Astrocyte (in vitro differentiated cells and primary cell): Measurements from ENCODE around the gene LRRTM1. TPM values are rescaled to one million over a fixed set of nuclear protein-coding genes. Genes with fewer than 3 reads are reported as not detected.

Experiments used
- DNase-seq: peaks from one replicate; pipeline ENCODE4 v3.0.0-alpha.2; 2010; ENCODE audit warnings: low read depth
- FAIRE-seq: peaks from 2 replicates; lab custom pipeline; 2011; peaks lifted over from hg19 to GRCh38; lab: Jason Lieb, UNC
- H2AFZ ChIP-seq: 2 replicates; pipeline ENCODE4 v1.6.0; 2012; ENCODE audit warnings: low read depth, low read length, inconsistent platforms
- H3K27ac ChIP-seq: 2 replicates; pipeline ENCODE4 v1.5.1; 2011; ENCODE audit warnings: low read depth, low read length, inconsistent platforms
- H3K27me3 ChIP-seq: 2 replicates; pipeline ENCODE4 v1.6.0; 2011; ENCODE audit warnings: low read length, inconsistent platforms; ENCODE audit not compliant: insufficient read depth
- H3K36me3 ChIP-seq: 2 replicates; pipeline ENCODE4 v1.5.1; 2011; ENCODE audit warnings: low read length, inconsistent platforms; ENCODE audit not compliant: insufficient read depth
- H3K4me1 ChIP-seq: 2 replicates; pipeline ENCODE4 v1.5.1; 2011; ENCODE audit warnings: low read length, inconsistent platforms; ENCODE audit not compliant: insufficient read depth
- H3K4me2 ChIP-seq: 2 replicates; pipeline ENCODE4 v1.6.0; 2012; ENCODE audit warnings: low read length, inconsistent platforms
- H3K4me3 ChIP-seq: 2 replicates; pipeline ENCODE4 v1.5.1; 2011; ENCODE audit warnings: low read depth, mild to moderate bottlenecking, low read length, inconsistent platforms; ENCODE audit not compliant: insufficient read depth
- H3K79me2 ChIP-seq: 2 replicates; pipeline ENCODE4 v1.6.0; 2012; ENCODE audit warnings: mild to moderate bottlenecking, low read length, inconsistent platforms; ENCODE audit not compliant: insufficient read depth
- H3K9ac ChIP-seq: 2 replicates; pipeline ENCODE4 v1.6.0; 2012; ENCODE audit warnings: mild to moderate bottlenecking, low read length, inconsistent platforms
- H3K9me3 ChIP-seq: 2 replicates; pipeline ENCODE4 v1.5.1; 2012; ENCODE audit warnings: low read depth, mild to moderate bottlenecking, low read length, inconsistent platforms; ENCODE audit not compliant: insufficient read depth
- H4K20me1 ChIP-seq: 2 replicates; pipeline ENCODE4 v1.6.0; 2012; ENCODE audit warnings: low read length, inconsistent platforms; ENCODE audit not compliant: insufficient read depth
- H3K27ac Mint-ChIP-seq: one replicate; pipeline ENCODE4 v1.8.0; 2021; ENCODE audit warnings: mild to moderate bottlenecking, mixed read lengths; ENCODE audit not compliant: unreplicated experiment
- H3K27me3 Mint-ChIP-seq: one replicate; pipeline ENCODE4 v1.8.0; 2021; ENCODE audit warnings: low read depth, mixed read lengths; ENCODE audit not compliant: unreplicated experiment
- H3K36me3 Mint-ChIP-seq: one replicate; pipeline ENCODE4 v1.8.0; 2021; ENCODE audit warnings: low read depth, mixed read lengths; ENCODE audit not compliant: unreplicated experiment
- H3K4me1 Mint-ChIP-seq: one replicate; pipeline ENCODE4 v1.8.0; 2021; ENCODE audit warnings: low read depth, mixed read lengths; ENCODE audit not compliant: unreplicated experiment
- H3K4me3 Mint-ChIP-seq: one replicate; pipeline ENCODE4 v1.8.0; 2021; ENCODE audit warnings: mild to moderate bottlenecking, moderate library complexity, mixed read lengths; ENCODE audit not compliant: unreplicated experiment
- H3K9me3 Mint-ChIP-seq: one replicate; pipeline ENCODE4 v1.8.0; 2021; ENCODE audit warnings: mild to moderate bottlenecking, mixed read lengths; ENCODE audit not compliant: unreplicated experiment
- EZH2 ChIP-seq: IDR thresholded peaks from 2 replicates; pipeline ENCODE4 v1.6.1; 2012; ENCODE audit warnings: mild to moderate bottlenecking, low read length, inconsistent platforms; ENCODE audit not compliant: insufficient read depth
- total RNA-seq: library from RNA; stranded (reverse); gene quantifications from 2 replicates; pipeline ENCODE4 v1.2.1, GENCODE V29; 2021
- TF ChIP-seq, protein P1 (sequence below): IDR thresholded peaks from 2 replicates; pipeline ENCODE4 v1.5.1; 2011; ENCODE audit warnings: low read depth, mild to moderate bottlenecking, inconsistent platforms, low read length, moderate library complexity; ENCODE audit not compliant: insufficient read depth

The LRRTM1 gene
- total RNA-seq, 1 donor from 2014 or later: not detected

- Mint-ChIP-seq H3K4me3 (no peak overlapping the region), H3K9me3 (no peaks in the 10 kb centered on the region), H3K36me3 (no peaks in the 10 kb centered on the region), H3K27me3 (peaks cover 3% of the 10 kb centered on the region), H3K27ac (no peak overlapping the region), H3K4me1 (peaks cover 6% of the 10 kb centered on the region)
- no peak overlapping the region for H3K9ac ChIP-seq
- FAIRE-seq (no peak), DNase-seq (no peak)
- no peaks in the 10 kb centered on the region for H3K4me1 ChIP-seq
- no peak overlapping the region for H2AFZ ChIP-seq
- no peaks in the 10 kb centered on the region for H3K9me3 ChIP-seq
- no peaks in the 10 kb centered on the region for H3K36me3 ChIP-seq
- H3K79me2 ChIP-seq: no peaks in the 10 kb centered on the region
- H4K20me1 ChIP-seq: no peaks in the 10 kb centered on the region
- H3K4me3 ChIP-seq: no peak overlapping the region
- H3K27ac ChIP-seq: no peak overlapping the region
- TF ChIP-seq, protein P1, sequence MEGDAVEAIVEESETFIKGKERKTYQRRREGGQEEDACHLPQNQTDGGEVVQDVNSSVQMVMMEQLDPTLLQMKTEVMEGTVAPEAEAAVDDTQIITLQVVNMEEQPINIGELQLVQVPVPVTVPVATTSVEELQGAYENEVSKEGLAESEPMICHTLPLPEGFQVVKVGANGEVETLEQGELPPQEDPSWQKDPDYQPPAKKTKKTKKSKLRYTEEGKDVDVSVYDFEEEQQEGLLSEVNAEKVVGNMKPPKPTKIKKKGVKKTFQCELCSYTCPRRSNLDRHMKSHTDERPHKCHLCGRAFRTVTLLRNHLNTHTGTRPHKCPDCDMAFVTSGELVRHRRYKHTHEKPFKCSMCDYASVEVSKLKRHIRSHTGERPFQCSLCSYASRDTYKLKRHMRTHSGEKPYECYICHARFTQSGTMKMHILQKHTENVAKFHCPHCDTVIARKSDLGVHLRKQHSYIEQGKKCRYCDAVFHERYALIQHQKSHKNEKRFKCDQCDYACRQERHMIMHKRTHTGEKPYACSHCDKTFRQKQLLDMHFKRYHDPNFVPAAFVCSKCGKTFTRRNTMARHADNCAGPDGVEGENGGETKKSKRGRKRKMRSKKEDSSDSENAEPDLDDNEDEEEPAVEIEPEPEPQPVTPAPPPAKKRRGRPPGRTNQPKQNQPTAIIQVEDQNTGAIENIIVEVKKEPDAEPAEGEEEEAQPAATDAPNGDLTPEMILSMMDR: no peak
- TF ChIP-seq EZH2: no peak
- no peaks in the 10 kb centered on the region for H3K27me3 ChIP-seq
- no peak overlapping the region for H3K4me2 ChIP-seq
These were observed 43.5 kb upstream of the LRRTM1 start for GRCh38 chr2:80348078-80348477.

GRCh38 chr2:80340022-80340421 lies 35.5 kb upstream of the LRRTM1 start:
- DNase-seq: no peak
- H3K36me3 Mint-ChIP-seq: peaks cover 2% of the 10 kb centered on the region
- H3K27ac Mint-ChIP-seq: no peak overlapping the region
- no peak overlapping the region for H3K4me3 ChIP-seq
- H3K4me1 ChIP-seq: no peaks in the 10 kb centered on the region
- no peak overlapping the region for H2AFZ ChIP-seq
- H3K36me3 ChIP-seq: no peaks in the 10 kb centered on the region
- H3K27me3 ChIP-seq: no peaks in the 10 kb centered on the region
- no peaks in the 10 kb centered on the region for H3K4me1 Mint-ChIP-seq
- no peaks in the 10 kb centered on the region for H4K20me1 ChIP-seq
- no peak overlapping the region for H3K4me3 Mint-ChIP-seq
- peaks cover 5% of the 10 kb centered on the region for H3K27me3 Mint-ChIP-seq
- no peak overlapping the region for H3K27ac ChIP-seq
- H3K4me2 ChIP-seq: no peak overlapping the region
- no peak for FAIRE-seq
- H3K9me3 ChIP-seq: no peaks in the 10 kb centered on the region
- no peak overlapping the region for H3K9ac ChIP-seq
- H3K79me2 ChIP-seq: no peaks in the 10 kb centered on the region
- no peak for TF ChIP-seq EZH2
- TF ChIP-seq, protein P1: no peak
- no peaks in the 10 kb centered on the region for H3K9me3 Mint-ChIP-seq

GRCh38 chr2:80338794-80339193 lies 34.2 kb upstream of the LRRTM1 start:
- peaks cover 5% of the 10 kb centered on the region for H3K27me3 Mint-ChIP-seq
- H3K9me3 Mint-ChIP-seq: no peaks in the 10 kb centered on the region
- no peak for DNase-seq
- no peak overlapping the region for H2AFZ ChIP-seq
- H3K9me3 ChIP-seq: no peaks in the 10 kb centered on the region
- H3K27ac ChIP-seq: no peak overlapping the region
- no peaks in the 10 kb centered on the region for H3K79me2 ChIP-seq
- H3K36me3 ChIP-seq: no peaks in the 10 kb centered on the region
- H3K27ac Mint-ChIP-seq: no peak overlapping the region
- no peak overlapping the region for H3K4me3 ChIP-seq
- no peaks in the 10 kb centered on the region for H3K27me3 ChIP-seq
- H3K9ac ChIP-seq: no peak overlapping the region
- H3K36me3 Mint-ChIP-seq: peaks cover 2% of the 10 kb centered on the region
- no peak for FAIRE-seq
- no peaks in the 10 kb centered on the region for H4K20me1 ChIP-seq
- TF ChIP-seq EZH2: no peak
- no peaks in the 10 kb centered on the region for H3K4me1 Mint-ChIP-seq
- H3K4me3 Mint-ChIP-seq: no peak overlapping the region
- H3K4me1 ChIP-seq: no peaks in the 10 kb centered on the region
- H3K4me2 ChIP-seq: no peak overlapping the region
